Esophagus squamous epithelium (tissue), 5 donors: ENCODE results near the gene CPA5. TPM values are rescaled to one million over a fixed set of nuclear protein-coding genes. Genes with fewer than 3 reads are reported as not detected.

Experiments used
- DNase-seq: peaks from one replicate; lab custom pipeline; 2025; lab: John Stamatoyannopoulos, UW
- H3K27ac ChIP-seq, 4 donors: fragments of 200-600 bp; sonication (generic); one replicate each; pipeline ENCODE4 v1.5.1; 2016 to 2019; ENCODE audit warnings: mild to moderate bottlenecking in 1 of 4
- H3K27me3 ChIP-seq, 4 donors: fragments of 200-600 bp; sonication (generic); 1 replicate in 3 of 4; 2 replicates in 1 of 4; pipeline versions ENCODE4 v1.5.1 to v1.6.0; 2017 to 2021; ENCODE audit warnings: antibody characterized with exemption in 1 of 4
- H3K36me3 ChIP-seq, 3 donors: fragments of 200-600 bp; sonication (generic); one replicate each; pipeline ENCODE4 v1.5.1; 2016 to 2019
- H3K4me1 ChIP-seq, 3 donors: fragments of 200-600 bp; sonication (generic); one replicate each; pipeline ENCODE4 v1.5.1; 2017 to 2019
- H3K4me3 ChIP-seq, 4 donors: fragments of 200-600 bp; sonication (generic); 1 replicate in 3 of 4; 2 replicates in 1 of 4; pipeline ENCODE4 v1.5.1; 2016 to 2019; ENCODE audit warnings: mild to moderate bottlenecking in 2 of 4, moderate library complexity in 1 of 4
- H3K9me3 ChIP-seq, 3 donors: fragments of 200-600 bp; sonication (generic); one replicate each; pipeline ENCODE4 v1.5.1; 2016 to 2019
- POLR2A ChIP-seq, 4 donors: fragments of 450-650 bp; IDR thresholded peaks; one replicate each; pipeline ENCODE4 v1.6.1; 2017; ENCODE audit warnings: antibody characterized with exemption in 4 of 4, mild to moderate bottlenecking in 4 of 4, moderate library complexity in 3 of 4
- WGBS, 2 donors: methylation state at CpG; one replicate each; pipeline ENCODE4 v1.1.5; 2018; 5-methylcytosine and 5-hydroxymethylcytosine counted together
- intact Hi-C: fragments of 100-400 bp; cut with DNase I; formaldehyde crosslinking; loops from one replicate; pipeline ENCODE4 v1.15.0; 2022
- total RNA-seq, 4 donors: library from RNA; depleted of rRNA; stranded (reverse); fragments of >200 nt; gene quantifications; one replicate each; pipeline ENCODE4 v1.1.0, GENCODE V29; 2016
- TF ChIP-seq, protein P1 (sequence below), 6 experiments: fragments of 450-650 bp in 4 of 6; fragments of 200-600 bp in 2 of 6; sonication (generic) in 2 of 6; IDR thresholded peaks; one replicate each; pipeline ENCODE4 v1.5.1; 2016 to 2019; ENCODE audit warnings: antibody characterized with exemption in 6 of 6, mild to moderate bottlenecking in 4 of 6, moderate library complexity in 4 of 6
- donor health status: DM: yes; HTN: yes; CAD: no.

Gene CPA5
- total RNA-seq, 4 donors from 2014 or later, result not detected

DNA sequence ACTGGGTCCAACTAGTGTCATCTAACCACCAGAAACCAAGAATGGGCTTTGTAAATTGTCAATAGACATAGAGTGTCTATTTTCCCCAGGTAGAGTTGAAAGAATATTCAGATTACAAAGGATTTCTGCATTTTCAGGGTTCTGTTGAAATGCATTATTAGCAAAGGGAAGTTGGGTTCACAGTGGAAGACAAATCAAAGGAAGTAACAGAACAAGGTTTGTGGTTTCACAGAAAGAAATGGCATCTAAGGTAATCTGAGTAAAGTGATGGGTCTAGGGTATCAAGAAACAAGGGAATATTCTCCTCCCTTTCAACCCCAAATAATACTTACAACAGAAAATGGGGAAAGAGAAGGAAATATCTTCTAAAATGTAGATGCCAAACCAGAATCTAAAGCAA lies 70.4 kb downstream of the CPA5 start:
- H3K9me3 ChIP-seq, result no peaks in the 10 kb centered on the region
- no peak overlapping the region for H3K27ac ChIP-seq
- no peaks in the 10 kb centered on the region for H3K36me3 ChIP-seq
- H3K4me3 ChIP-seq, result no peak overlapping the region
- H3K4me1 ChIP-seq, result no peaks in the 10 kb centered on the region
- intact Hi-C loops, result no loop called here
- H3K27me3 ChIP-seq, result no peaks in the 10 kb centered on the region
- TF ChIP-seq, protein P1, sequence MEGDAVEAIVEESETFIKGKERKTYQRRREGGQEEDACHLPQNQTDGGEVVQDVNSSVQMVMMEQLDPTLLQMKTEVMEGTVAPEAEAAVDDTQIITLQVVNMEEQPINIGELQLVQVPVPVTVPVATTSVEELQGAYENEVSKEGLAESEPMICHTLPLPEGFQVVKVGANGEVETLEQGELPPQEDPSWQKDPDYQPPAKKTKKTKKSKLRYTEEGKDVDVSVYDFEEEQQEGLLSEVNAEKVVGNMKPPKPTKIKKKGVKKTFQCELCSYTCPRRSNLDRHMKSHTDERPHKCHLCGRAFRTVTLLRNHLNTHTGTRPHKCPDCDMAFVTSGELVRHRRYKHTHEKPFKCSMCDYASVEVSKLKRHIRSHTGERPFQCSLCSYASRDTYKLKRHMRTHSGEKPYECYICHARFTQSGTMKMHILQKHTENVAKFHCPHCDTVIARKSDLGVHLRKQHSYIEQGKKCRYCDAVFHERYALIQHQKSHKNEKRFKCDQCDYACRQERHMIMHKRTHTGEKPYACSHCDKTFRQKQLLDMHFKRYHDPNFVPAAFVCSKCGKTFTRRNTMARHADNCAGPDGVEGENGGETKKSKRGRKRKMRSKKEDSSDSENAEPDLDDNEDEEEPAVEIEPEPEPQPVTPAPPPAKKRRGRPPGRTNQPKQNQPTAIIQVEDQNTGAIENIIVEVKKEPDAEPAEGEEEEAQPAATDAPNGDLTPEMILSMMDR (IDR thresholded peaks at IDR 0.05), result no peak
- no peak for TF ChIP-seq POLR2A (IDR thresholded peaks at IDR 0.05)
- DNase-seq, result no peak

DNA sequence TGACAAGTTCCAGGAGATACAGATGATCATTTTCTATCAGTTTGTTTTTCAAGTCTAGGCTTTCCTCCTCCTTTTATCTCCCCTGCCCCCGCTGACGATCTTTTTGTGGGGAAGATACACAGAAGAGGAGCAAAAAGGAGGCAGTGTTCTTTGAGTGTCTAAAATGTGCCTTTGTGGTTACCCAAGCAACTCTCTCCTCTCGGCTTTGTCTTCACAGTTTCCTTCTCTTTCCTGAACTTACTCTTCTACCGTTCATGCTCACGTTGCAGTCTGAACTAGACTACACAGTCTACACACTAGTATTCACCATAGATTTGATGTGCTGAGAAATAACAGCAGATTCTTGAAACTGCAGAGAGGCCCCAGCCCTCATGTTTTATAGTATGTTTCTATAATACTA lies 72.6 kb downstream of the CPA5 start:
- no peaks in the 10 kb centered on the region for H3K27me3 ChIP-seq
- no peak overlapping the region for H3K27ac ChIP-seq
- H3K4me1 ChIP-seq, result no peaks in the 10 kb centered on the region
- H3K9me3 ChIP-seq, result no peaks in the 10 kb centered on the region
- H3K36me3 ChIP-seq, result no peaks in the 10 kb centered on the region
- DNase-seq, result no peak
- no peak overlapping the region for H3K4me3 ChIP-seq
- 76 to 78% methylated on average over 5 of the region's 5 CpGs for WGBS, 2 donors
- TF ChIP-seq POLR2A (IDR thresholded peaks at IDR 0.05), result no peak
- TF ChIP-seq, protein P1 (IDR thresholded peaks at IDR 0.05), result no peak
- intact Hi-C loops, result no loop called here

DNA sequence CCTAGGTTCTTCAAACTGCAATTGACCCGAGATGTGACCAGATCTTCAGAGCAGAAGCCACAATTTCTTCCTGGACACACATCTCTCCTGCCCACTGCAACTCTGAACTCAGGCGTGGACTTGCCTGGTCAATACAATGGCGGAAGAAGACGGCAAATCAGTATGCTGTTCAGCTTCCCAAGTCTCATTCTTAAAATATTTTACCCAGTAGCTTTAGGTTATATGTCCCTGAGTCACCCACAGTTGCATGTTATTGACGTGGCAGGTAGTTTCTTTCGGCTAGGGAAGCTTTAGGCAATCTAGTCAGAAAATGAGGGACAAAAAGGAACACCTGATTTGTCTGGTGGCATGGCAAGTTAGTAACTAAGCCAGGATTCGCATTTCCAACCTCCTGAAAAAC lies 73.7 kb downstream of the CPA5 start:
- no peaks in the 10 kb centered on the region for H3K27me3 ChIP-seq
- TF ChIP-seq POLR2A (IDR thresholded peaks at IDR 0.05), result no peak
- TF ChIP-seq, protein P1 (IDR thresholded peaks at IDR 0.05), result no peak
- no peaks in the 10 kb centered on the region for H3K9me3 ChIP-seq
- intact Hi-C loops, result no loop called here
- no peaks in the 10 kb centered on the region for H3K36me3 ChIP-seq
- peak overlapping the region in 1 of 4 donors; percentile 3 for H3K27ac ChIP-seq
- no peaks in the 10 kb centered on the region for H3K4me1 ChIP-seq
- 72 to 77% methylated on average over 7 of the region's 7 CpGs for WGBS, 2 donors
- H3K4me3 ChIP-seq, result no peak overlapping the region
- DNase-seq, result no peak

Other genes with a start within 250 kb of the CPA5 start
- 10 to 100 TPM in 1 of 4 donors, 1 to 10 TPM in 3; 3.5 to 11.3 (median 8.8) TPM for gene TMEM209, start 139.4 kb upstream of the CPA5 start, total RNA-seq
- not detected for gene SSMEM1, start 137.0 kb upstream of the CPA5 start, total RNA-seq
- not detected for gene CPA2, start 78.0 kb upstream of the CPA5 start, total RNA-seq
- 10 to 100 TPM in 2 of 4 donors, 1 to 10 TPM in 2; 5.3 to 12.3 (median 9.6) TPM for gene CPA4, start 51.7 kb upstream of the CPA5 start, total RNA-seq
- gene CPA1, start 35.7 kb downstream of the CPA5 start, total RNA-seq, result not detected
- 1 to 10 TPM; 1.9 to 6.8 (median 3.2) TPM for gene CEP41, start 96.2 kb downstream of the CPA5 start, total RNA-seq
- gene MEST, start 147.3 kb downstream of the CPA5 start, total RNA-seq, result 10 to 100 TPM in 2 of 4 donors, 1 to 10 TPM in 2; 5.2 to 14.0 (median 9.3) TPM